ENCODE measurements around the gene MRPL38.
A peak's percentile ranks its signal among the peaks of the same experiment; 100 is the strongest.

Gene MRPL38

DNA sequence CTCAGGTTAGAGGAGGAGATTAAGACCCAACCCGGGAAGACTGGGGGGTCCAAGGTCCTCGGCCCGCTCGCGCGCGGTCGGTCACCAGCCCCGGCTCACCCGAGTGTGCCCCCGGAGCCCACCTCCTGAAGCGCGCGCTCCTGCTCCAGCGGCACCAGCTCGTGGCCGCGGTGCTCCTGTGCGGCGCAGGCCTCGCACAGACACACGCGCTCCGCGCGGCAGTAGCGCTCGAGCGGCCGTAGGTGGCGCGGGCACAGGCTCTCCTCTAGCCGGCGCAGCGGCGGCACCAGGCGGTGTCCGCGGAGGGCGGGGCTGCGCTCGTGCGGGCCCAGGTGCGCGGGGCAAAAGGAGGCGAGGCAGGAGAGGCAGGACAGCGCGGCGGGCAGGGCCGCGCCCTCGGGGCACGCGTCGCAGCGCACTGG, 26.9 kb downstream of the MRPL38 start:
- Histone ChIP-seq H3K9ac (peak overlapping the region; percentile 49), H3K4me2 (peak overlapping the region; percentile 93), H3K27ac (peak overlapping the region; percentile 28)

DNA sequence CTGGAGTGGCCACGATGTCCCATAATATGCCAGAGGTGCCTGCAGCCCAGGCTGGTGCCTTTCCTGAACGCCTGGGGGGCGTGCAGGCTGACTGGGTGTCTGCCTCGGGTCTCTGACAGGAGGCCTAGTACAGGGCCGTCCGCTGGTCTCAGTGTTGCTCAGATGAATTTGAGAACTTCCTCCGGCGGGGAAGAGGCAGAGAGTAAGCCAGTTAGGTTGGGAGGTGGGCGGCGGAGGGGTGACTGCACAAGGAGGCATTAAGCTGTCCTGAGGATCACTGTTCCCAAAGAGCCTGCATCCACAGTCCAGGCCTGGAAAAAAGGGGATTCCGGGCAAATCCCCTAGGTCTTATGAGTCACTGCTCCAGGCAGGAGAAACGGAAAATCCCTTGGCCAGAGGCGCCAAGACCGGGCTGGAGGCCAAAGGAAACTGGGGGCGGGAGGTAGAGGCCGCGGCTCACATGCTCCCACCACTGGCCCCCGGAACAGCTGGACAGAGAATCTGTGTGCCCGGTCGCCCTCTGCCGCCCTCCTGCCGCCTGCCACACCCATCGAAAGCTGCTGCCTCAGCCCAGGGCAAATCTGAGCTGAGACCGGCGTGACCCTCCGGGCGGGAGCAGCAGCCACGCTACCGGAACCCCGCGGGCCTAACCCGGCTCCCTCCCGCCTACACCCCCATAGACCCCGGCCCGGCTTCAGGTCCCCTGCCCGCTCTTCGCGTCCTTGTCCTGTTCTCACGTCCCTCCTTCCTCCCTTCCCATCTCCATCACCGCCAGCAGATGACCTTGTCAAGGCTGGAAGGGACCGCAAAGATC, 27.5 kb downstream of the MRPL38 start:
- peak overlapping the region; percentile 63 for H3K4me3 ChIP-seq
- H3K27ac ChIP-seq = peak overlapping the region; percentile 40
- TF ChIP-seq Cebpa-rat (IDR thresholded peaks at IDR 0.05) = no peak
- H3K36me3 ChIP-seq = no peaks in the 10 kb centered on the region
- H3K27me3 ChIP-seq = peaks cover 52% of the 10 kb centered on the region
- no peaks in the 10 kb centered on the region for H3K9me3 ChIP-seq
- H3K4me2 ChIP-seq = peak overlapping the region; percentile 93
- peak overlapping the region; percentile 49 for H3K9ac ChIP-seq
- H3K4me1 ChIP-seq = peaks cover 84% of the 10 kb centered on the region
- H4K20me1 ChIP-seq = no peaks in the 10 kb centered on the region; the same call in 1 of the 2 replicates

More for the DNA sequence above, 26.9 kb downstream of the MRPL38 start:
- peaks cover 52% of the 10 kb centered on the region for H3K27me3 ChIP-seq
- peaks cover 84% of the 10 kb centered on the region for H3K4me1 ChIP-seq
- H4K20me1 ChIP-seq = no peaks in the 10 kb centered on the region; the same call in 1 of the 2 replicates
- TF ChIP-seq Cebpa-rat (IDR thresholded peaks at IDR 0.05) = no peak
- peak overlapping the region; percentile 63 for H3K4me3 ChIP-seq
- H3K36me3 ChIP-seq = no peaks in the 10 kb centered on the region
- no peaks in the 10 kb centered on the region for H3K9me3 ChIP-seq

DNA sequence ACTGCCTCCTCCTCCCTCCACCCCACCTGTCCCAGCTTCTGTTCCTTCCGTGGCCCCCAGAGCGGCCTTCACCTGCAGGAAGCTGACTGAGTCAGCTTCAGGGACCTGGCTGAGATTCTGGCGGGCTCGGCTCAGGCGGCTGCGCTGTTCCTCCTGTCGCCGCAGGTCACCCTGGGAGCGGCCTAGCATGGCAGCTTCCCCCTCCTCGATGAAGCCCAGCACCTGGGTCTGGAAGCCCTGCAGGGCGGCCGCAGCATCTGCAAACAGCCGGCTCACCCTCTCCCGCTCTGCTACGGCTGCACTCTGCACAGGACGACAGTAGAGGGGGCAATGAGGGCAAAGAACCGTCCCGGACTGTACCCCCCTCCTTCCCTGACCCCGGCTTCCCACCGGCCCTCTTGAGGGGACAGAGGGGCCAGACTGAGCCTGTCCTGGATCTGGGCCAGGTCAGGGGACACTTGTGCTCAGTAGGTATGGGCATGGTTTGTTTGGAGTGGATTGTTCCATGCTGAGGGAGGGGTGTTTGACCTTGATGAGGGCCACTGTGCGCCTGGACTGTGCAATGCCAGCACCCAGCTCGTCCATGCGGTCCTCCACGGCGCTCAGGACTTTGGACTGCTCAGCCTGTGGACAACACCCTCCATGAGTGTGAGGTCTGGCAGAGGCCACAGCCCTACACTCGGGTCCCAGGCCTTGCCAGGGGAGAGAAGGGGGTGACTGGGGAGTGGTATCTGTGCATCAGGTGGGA, 28.3 kb downstream of the MRPL38 start:
- H3K27ac ChIP-seq = peak overlapping the region; percentile 66
- H3K36me3 ChIP-seq = no peaks in the 10 kb centered on the region
- peaks cover 82% of the 10 kb centered on the region for H3K4me1 ChIP-seq
- peak overlapping the region; percentile 63 for H3K4me3 ChIP-seq
- H3K27me3 ChIP-seq = peaks cover 52% of the 10 kb centered on the region
- no peak for TF ChIP-seq Cebpa-rat (IDR thresholded peaks at IDR 0.05)
- H3K9me3 ChIP-seq = no peaks in the 10 kb centered on the region
- no peaks in the 10 kb centered on the region; the same call in 1 of the 2 replicates for H4K20me1 ChIP-seq
- H3K9ac ChIP-seq = peak overlapping the region; percentile 55; the same call in 1 of the 2 replicates
- H3K4me2 ChIP-seq = peak overlapping the region; percentile 93

DNA sequence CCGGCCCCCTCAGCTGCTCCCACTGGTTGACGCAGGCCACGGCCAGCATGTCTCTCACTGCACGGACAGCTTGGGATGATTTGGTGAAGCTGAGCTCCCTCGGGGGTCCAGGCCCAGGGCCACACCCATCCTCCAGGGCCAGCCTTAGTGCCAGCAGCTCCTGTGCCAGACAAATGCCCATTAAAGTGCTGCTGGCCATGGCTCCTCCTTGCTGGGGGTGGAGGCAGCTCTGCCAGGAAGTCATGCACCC, 28.8 kb downstream of the MRPL38 start:
- Histone ChIP-seq H3K4me1 (peaks cover 77% of the 10 kb centered on the region), H3K27me3 (peaks cover 52% of the 10 kb centered on the region), H3K9me3 (no peaks in the 10 kb centered on the region), H3K4me3 (peak overlapping the region; percentile 63; the same call in 1 of the 2 replicates), H3K27ac (peak overlapping the region; percentile 66), H3K4me2 (peak overlapping the region; percentile 93), H3K9ac (peak overlapping the region; percentile 55; the same call in 1 of the 2 replicates), H3K36me3 (no peaks in the 10 kb centered on the region), H4K20me1 (no peaks in the 10 kb centered on the region; the same call in 1 of the 2 replicates)
- no peak for TF ChIP-seq Cebpa-rat (IDR thresholded peaks at IDR 0.05)

DNA sequence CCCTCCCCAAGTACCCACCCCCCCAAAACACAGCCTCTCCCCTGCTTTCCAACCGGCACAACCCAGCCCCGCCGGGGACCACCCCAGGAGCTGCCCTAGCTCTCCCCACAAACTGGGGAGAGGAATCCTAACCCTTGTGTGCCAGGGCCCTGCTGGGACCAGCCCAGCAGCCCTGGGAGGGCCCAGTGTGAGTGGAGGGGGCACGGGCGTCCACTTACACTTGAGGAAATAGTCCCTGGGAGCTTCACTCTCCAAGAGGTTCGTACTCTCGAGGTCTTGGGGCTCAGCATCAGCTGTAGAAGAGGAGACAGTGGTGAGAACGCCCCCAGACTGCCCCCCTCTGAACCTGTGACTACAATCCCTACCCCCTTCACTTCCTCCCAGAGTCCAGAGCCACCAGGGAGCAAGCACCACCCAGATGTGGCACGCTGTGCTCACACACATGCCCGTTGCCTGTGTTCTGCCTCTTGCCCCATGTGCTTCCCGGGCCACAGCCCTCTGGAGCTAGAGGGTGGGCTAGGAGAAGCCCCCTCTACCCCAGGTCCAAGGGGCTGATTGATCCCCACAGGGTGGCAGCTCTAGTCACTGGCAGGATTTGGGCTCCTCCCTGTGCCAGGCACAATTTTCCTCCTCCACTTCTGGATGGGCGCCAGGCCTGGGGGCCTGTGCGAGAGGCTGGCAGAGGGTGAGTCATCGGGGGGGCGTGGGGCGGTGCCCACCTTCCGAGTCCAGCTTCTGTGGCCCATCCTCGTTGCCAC, 29.3 kb downstream of the MRPL38 start:
- H3K4me2 ChIP-seq = peak overlapping the region; percentile 93
- H3K9me3 ChIP-seq = no peaks in the 10 kb centered on the region
- H3K36me3 ChIP-seq = no peaks in the 10 kb centered on the region
- peaks cover 72% of the 10 kb centered on the region for H3K4me1 ChIP-seq
- no peak for TF ChIP-seq Cebpa-rat (IDR thresholded peaks at IDR 0.05)
- peak overlapping the region; percentile 55; the same call in 1 of the 2 replicates for H3K9ac ChIP-seq
- peak overlapping the region; percentile 66 for H3K27ac ChIP-seq
- peak overlapping the region; percentile 63; the same call in 1 of the 2 replicates for H3K4me3 ChIP-seq
- H3K27me3 ChIP-seq = peaks cover 47% of the 10 kb centered on the region
- H4K20me1 ChIP-seq = no peaks in the 10 kb centered on the region; the same call in 1 of the 2 replicates

DNA sequence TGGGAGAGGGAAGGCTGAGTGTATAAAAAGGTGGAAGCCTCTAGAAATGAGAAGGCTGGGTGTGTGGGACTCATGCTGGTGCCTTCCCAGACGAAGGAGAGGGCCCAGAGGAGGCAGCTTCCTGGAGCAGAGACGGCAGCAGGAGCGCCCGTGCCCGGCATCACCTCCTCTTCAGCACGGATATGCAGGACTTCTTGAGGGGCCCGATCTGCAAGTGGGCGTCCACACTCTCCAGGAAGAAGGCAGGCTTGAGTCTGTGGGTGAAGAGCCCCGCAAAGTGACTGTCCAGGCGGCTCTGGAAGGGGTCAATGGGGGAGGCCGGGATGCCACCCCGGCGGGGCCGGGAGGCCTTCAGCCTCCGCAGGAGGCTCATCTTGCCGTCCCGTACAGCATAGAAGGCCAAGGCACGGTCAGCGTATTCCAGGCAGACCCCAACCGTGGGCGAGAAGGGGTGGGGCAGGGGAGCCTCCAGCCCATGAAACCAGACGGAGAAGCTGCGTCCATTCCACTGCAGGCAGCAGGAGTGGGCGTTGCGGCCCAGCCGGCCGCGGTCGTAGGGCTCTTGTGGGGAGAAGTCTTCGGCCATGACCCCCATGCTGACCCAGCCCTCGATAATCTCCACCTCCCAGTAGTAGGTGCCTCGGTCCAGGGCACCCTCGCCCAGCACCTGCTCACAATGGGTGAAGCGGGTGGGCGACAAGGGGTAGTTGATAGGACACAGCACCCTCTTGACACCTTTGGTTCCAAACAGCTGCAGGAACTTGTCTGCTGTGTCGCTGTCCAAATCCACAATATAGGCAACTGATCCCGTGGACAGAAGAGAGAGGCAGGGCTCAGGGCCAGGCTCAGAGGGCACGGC, 30.1 kb downstream of the MRPL38 start:
- Histone ChIP-seq H3K27me3 (peaks cover 39% of the 10 kb centered on the region), H3K9ac (no peak overlapping the region), H3K27ac (peak overlapping the region; percentile 66; the same call in 1 of the 2 replicates), H3K4me3 (no peak overlapping the region), H3K4me1 (peaks cover 75% of the 10 kb centered on the region), H3K4me2 (peak overlapping the region; percentile 93; the same call in 1 of the 2 replicates), H3K9me3 (no peaks in the 10 kb centered on the region), H4K20me1 (no peaks in the 10 kb centered on the region; the same call in 1 of the 2 replicates), H3K36me3 (no peaks in the 10 kb centered on the region)
- TF ChIP-seq Cebpa-rat (IDR thresholded peaks at IDR 0.05) = no peak

DNA sequence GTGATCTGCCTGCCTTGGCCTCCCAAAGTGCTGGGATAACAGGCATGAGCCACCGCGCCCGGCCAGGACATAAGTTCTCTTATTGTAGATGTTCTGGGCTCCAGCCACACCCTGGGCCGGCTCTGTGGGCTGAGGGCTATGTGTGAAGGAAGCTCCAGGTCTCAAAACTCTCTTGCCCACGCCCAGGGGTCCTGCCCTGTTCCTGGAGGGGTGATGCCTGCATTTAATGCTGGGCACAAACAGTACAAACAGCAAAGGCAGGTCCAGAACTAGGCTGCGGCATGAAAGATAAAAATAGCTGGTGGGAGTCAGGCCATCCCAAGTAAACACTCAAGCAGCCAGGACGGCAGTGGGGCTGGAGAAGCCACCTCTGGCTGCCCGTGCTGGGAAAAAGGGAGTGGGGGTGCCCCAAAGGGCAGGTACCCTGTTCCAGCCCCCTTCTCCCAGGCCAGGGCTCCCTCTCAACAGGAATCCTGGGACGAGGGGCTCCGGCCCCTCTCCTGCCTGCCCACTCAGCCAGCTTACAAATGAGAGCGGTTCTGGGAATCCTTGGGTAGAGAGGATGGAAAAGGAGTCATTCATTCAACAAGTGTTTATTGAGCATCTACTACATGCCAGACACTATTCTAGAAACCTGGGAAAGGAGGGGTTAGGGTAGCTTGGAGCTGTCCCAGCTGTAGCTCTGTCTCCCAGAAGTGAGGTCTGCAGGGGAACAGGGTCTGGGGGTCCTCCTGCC, 30.9 kb downstream of the MRPL38 start:
- no peaks in the 10 kb centered on the region for H4K20me1 ChIP-seq
- no peak for TF ChIP-seq Cebpa-rat (IDR thresholded peaks at IDR 0.05)
- peak overlapping the region; percentile 88; the same call in 1 of the 2 replicates for H3K4me2 ChIP-seq
- no peaks in the 10 kb centered on the region for H3K9me3 ChIP-seq
- H3K4me3 ChIP-seq = no peak overlapping the region
- H3K27ac ChIP-seq = 0 out of 2 replicates have a peak overlapping the region, but pooled peaks have one; percentile 80
- H3K9ac ChIP-seq = no peak overlapping the region
- H3K27me3 ChIP-seq = peaks cover 31% of the 10 kb centered on the region
- no peaks in the 10 kb centered on the region for H3K36me3 ChIP-seq
- peaks cover 73% of the 10 kb centered on the region for H3K4me1 ChIP-seq

Data from BLaER1 (cell line).